Measurements from ENCODE around the gene TOR1AIP2.

The TOR1AIP2 gene

DNA sequence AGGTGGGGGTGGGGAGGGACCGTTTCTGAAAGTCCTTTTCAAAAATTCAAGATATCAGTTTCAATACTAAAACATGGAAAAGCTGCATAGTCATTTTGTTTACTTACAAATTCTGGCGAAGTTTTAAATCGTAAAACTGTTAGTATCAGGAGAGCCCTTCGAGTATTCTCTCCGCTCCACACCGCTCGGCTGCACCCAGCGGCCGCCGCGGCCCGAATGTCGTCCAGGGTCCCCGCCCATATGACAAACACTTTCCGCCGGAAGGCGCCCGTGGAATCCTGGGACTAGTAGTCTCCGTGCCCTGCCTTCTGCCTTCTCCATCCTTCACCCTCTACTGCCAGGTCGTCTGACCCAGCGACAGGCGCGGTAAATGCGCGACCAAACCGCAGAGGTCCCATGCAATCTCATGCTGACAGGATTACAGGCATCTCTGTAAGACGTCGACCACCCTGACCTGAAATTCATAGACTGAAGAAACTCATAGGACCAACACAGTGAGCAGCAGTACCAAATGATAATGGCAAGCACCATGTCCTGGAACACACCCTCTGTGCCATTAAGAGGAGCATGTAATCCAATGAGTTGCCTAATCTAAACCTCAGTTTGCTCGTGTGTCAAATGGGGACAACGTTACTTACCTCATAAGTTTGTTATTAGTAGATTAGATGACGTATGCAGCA, at the start of gene TOR1AIP2:
Gene TOR1AIP2, minus strand, starts transcription at position 218 of the 680 bp plus-strand sequence. CDS start 25,138 bp downstream, outside the sequence.
- DNase-seq (ENCODE audit: low read depth in 3 of 3): peak; percentile 71 to 80 (median 74)

DNA sequence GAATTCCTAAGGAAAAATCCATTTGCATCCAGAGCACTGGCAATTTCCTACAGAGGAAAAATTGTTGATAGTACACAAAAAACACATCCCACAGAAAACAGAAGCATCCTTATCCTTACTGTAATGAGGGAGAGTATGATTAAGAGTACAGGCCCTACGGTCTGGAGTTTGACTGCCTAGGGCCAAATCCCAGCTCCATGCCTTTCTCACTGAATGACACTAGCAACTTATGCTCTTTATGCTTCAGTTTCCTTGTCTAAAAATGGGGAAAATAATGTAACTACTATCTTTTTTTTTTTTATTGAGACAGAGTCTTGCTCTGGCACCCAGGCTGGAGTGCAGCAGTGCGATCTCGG, 49.2 kb upstream of the TOR1AIP2 start:
- no peak for DNase-seq (ENCODE audit: low read depth in 3 of 3)

DNA sequence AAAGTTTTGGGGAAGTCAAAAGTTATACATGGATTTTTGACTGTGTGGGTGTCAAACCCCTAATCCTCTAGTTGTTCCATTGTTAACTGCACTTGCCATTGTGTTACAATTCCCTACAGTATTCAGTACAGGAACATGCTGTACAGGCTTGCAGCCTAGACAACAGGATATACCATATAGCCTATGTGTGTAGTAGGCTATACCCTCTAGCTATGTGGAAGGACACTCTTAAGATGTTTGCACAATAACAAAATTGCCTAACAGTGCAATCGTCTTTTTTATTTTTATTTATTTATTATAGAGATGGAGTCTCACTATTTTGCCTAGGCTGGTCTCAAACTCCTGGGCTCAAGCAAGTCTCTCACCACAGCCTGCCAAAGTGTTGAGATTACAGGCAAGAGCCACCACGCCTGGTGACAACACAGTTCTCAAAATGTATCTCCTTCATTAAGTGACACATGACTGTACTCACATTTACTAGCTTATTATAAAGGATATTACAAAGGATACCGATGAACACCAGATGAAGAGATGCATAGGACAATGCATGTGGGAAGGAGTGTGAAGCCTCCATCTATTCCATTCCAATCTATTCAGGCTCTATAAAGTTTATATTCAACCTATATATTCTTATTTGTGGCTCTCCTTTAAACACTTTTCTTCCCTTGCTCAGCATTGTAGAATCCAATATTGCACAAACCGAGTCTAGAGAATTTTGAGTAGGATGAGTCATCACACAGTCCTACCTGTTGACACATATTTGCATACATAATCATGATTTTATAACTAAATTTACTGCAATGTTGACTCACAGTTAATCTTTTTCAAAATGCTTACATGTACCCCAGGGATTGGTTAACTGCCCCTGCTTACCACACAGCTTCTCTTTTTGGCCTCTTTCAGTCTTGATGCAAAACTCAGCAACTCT, 48.6 kb upstream of the TOR1AIP2 start:
- DNase-seq (ENCODE audit: low read depth in 3 of 3): no peak

DNA sequence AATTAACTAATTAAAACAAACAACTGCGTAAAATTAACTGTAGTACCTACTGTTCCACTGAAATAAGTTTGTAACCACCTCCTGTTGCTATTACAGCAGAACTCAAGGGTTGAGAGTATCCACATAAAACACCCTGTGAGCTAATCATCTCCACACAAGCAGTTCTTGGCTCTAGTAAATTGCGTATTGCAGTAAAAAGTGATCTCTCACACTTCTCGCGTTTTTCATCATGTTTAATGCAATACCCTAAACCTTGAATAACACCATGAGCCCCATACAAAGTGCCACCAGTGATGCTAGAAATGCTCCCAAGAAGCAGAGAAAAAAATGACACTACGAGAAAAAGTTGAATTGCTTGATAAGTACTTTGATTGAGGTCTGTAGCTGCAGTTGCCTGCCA, 47.7 kb upstream of the TOR1AIP2 start:
- DNase-seq (ENCODE audit: low read depth in 3 of 3): no peak

DNA sequence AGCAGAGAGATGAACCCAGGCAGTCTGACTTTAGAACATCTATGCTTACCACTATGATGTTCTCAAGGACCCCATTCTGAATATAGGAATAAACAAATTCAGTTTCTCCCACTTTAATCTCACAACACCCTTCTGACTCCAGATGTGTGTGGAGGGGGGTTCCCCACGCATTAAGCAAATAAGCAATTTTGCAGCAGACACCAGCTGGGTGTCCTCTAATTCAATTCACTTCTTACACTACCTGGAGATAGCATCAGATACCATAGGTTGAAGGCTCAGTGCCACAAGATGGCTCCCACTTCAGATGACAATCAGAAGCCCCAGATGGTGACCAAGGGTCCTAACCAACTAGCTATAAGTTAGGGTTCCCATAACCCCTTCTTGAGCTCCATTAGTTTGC, 46.7 kb upstream of the TOR1AIP2 start:
- DNase-seq (ENCODE audit: low read depth in 3 of 3): no peak

DNA sequence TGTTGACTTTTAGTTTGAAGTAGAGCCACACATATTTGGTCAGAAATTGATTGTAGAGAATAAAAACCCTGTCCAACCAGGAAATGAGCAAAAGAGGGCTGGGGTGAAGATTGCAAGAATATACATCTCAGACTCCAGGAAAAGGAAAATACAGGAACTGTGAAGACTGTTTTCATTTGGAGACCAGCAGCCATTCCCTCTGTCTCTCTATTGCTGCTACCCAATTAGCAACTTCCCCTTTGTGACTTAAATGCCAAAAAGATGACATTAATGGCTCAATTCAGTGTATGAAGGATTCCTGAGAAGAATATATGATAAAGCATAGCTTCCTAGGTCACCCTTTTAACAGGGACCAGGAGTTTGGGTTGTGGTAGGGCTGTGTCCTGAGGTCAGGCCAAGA, 45.4 kb upstream of the TOR1AIP2 start:
- no peak for DNase-seq (ENCODE audit: low read depth in 3 of 3)

DNA sequence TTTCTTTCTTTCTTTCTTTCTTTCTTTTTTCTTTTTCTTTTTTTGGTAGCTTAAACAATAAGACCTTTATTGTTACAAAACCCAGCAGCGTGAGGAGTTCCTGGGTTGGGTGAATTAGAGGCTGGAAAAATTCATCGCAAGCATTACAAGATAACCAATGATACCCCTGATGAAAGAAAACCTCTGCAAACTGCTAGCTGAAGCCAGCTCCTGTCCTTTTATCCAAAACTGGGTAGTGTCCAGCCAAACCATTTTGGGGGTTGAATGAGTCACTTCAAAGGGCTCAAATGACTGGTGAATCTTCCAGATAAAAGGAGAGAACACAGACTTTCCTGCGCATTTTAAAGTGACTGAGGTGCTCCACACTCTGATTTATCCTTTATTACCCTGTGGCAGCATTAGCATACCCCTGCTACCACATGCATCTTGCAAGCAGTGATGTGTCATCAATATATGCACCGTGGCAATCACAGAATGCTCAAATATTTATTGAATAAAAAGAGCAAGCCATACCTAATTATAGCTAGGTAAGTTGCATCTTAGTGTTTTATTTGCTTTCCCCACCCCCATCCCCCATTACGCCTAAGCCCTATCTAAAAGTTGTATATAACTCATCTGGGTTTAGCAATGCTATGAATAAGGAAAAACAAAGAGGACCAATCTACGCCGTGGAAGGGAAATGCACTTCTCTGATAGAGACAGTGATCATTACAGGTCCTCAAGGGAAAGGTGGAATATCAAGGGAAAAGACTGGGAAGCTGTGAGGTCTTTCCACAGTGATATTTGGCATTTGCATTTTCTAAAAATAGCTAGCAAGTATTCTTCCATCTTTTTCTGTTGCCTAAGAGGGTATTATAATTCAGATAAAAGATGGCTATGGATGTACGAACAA, 44.6 kb upstream of the TOR1AIP2 start:
- no peak for DNase-seq (ENCODE audit: low read depth in 3 of 3)

DNA sequence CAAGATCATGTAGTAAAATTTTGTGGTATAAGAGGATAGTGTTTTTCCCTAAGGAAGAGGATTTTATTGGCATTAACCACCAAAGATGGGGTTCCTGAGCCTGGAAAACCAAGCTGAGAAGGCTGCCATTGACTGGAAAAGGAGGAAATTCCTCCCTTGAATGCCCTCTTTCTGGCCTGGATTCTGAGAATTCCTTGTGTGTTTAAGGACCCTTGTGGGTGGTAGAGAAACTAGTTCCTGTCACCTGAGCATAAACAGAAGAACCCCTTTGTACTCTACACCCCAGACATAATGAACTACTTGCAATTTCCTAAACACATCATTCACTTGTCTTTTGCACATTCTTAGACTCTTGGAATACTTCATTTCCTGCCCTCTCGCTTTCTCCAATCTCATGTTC, 43.9 kb upstream of the TOR1AIP2 start:
- no peak for DNase-seq (ENCODE audit: low read depth in 3 of 3)

DNA sequence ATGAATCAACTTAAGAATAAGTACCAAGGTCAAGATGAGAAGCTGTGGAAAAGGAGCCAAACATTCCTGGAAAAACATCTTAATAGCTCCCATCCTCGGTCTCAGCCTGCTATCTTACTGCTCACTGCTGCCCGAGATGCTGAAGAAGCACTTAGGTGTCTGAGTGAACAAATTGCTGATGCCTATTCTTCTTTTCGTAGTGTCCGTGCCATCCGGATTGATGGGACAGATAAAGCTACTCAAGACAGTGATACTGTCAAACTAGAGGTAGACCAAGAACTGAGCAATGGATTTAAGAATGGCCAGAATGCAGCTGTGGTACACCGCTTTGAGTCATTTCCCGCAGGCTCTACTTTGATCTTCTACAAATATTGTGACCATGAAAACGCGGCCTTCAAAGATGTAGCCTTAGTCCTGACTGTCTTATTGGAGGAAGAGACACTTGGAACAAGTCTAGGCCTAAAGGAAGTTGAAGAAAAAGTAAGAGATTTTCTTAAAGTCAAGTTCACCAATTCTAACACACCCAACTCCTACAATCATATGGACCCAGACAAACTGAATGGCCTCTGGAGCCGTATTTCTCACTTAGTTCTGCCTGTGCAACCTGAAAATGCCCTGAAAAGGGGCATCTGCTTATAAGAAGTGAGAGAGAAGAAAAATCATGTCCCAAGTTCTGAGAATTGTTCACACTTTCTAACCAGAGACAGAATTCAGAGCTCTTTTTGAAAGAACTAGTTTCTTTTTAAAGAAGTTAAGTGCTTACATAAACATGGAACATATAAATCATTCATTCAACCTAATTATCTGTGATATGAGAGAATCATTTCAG, 40.2 kb upstream of the TOR1AIP2 start:
- no peak for DNase-seq (ENCODE audit: low read depth in 3 of 3)

DNA sequence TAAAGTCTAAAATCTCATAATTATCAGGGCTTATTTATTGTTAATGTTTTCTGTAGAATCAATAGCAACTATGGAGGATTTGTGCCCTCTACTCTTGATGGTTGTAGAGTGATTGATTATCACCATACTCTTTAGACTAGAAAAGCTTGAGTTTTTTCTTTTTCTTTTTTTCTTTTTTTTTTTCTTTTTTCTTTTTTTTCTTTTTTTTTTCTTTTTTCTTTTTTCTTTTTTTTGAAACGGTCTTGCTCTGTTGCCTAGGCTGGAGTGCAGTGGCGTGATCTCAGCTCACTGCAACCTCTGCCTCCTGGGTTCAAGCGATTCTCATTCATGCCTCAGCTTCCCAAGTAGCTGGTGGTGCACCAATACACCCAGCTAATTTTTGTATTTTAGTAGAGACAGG, 34.2 kb upstream of the TOR1AIP2 start:
- DNase-seq (ENCODE audit: low read depth in 3 of 3): no peak

DNA sequence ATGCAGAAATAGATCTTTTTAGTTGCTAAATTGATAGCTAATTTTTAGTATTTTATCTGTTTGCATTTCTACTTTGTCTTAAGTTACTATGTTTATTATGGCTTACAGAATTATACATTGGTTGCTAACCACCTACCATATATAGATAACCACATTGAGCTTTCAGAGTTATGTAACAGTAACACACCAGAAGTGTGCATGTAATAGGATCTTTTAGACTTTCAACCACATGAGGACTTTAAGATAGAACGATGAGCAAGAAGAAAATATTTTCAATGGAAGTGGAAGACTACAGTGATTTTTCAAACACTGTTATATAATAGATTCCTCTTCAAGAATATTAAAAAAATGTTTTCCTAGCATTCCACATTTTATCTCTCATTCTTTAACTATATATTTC, 33.3 kb upstream of the TOR1AIP2 start:
- no peak for DNase-seq (ENCODE audit: low read depth in 3 of 3)

DNA sequence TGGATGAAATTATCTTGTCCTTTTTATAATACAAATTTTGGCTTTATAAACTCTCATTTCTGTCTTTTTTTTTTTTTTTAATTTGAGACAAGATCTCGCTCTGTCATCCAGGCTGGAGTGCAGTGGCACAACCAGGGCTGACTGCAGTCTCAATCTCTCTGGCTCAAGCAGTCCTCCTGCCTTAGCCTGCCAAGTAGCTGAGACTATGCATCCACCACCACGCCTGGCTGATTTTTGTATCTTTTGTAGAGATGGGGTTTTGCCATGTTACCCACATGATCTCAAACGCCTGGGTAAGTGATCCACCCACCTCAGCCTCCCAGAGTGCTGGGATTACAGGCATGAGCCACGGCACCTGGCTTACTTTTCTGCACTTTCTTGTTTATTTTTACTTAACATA, 12.0 kb upstream of the TOR1AIP2 start:
- no peak for DNase-seq (ENCODE audit: low read depth in 3 of 3)

DNA sequence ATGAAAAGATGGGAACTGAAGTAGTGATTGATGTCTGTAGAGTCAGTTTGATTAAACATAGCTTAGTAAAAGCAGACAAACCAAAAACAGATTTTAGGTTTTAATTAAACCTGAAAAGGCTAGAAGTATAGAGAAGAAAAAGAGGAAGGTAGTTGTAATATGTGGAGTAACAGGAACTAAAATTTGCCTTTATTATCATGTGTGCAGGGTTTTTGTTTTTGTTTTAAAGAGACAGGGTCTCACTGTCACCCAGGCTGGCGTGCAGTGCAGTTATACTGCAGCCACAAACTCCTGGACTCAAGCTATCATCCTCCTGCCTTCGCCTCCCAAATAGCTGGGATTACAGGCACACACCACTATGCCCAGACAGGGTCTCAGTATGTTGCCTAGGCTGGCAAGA, 10.5 kb upstream of the TOR1AIP2 start:
- DNase-seq (ENCODE audit: low read depth in 3 of 3): no peak

DNA sequence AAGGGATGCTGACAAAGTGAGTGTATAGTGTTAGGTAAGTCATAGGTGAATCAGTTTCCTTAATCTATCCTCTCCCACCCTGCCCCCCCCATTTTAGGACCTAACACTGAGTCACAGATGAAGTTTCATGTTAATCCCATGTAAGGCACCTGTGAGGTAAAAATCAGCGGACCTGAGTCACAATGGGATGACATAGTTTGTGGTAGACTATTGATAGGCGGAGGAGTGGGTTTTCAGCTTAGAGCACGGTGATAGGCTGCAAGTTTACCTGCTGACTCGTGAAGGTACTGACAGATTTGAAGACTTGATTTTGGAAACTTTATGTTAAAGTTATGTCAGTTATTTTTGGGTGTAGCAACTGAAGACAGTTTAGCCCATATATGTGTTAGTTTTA, 6.1 kb upstream of the TOR1AIP2 start:
- peak in 2 of 3 experiments; percentile 40 to 49 for DNase-seq (ENCODE audit: low read depth in 3 of 3)

DNA sequence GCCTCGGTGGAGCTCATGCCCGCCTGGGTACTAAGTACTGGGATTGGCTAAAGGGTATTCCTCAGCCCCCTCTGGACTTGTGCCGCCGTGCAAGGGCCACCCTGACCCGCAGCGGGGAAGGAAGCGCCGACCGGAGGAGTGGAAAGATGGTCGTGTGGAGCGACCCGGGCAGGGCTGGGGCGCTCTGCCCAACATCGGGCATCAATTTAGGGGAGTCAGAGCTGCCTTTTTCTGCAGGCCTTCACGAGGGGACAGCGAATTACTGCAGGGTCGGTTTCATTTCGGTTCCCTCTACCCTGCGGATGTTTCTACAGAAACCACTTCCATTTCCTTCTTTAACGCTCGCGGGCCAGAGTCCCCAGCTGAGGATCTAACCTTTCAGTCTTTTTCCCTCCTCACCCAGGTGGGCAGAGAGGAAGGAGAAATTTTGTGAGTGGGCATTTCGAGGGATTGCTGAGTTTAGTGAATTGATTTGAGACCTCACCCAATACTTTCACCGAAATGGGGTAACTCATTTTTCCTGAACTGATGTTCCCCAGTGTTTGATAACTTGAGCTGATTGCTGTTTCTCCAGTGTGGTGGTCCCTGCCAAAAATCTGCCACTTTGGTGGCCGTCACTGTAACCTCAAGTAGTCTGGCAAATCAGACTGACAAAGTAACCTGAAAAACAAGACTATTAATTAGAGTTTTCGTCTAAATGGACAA, 5.6 kb upstream of the TOR1AIP2 start:
- DNase-seq (ENCODE audit: low read depth in 3 of 3): no peak

DNA sequence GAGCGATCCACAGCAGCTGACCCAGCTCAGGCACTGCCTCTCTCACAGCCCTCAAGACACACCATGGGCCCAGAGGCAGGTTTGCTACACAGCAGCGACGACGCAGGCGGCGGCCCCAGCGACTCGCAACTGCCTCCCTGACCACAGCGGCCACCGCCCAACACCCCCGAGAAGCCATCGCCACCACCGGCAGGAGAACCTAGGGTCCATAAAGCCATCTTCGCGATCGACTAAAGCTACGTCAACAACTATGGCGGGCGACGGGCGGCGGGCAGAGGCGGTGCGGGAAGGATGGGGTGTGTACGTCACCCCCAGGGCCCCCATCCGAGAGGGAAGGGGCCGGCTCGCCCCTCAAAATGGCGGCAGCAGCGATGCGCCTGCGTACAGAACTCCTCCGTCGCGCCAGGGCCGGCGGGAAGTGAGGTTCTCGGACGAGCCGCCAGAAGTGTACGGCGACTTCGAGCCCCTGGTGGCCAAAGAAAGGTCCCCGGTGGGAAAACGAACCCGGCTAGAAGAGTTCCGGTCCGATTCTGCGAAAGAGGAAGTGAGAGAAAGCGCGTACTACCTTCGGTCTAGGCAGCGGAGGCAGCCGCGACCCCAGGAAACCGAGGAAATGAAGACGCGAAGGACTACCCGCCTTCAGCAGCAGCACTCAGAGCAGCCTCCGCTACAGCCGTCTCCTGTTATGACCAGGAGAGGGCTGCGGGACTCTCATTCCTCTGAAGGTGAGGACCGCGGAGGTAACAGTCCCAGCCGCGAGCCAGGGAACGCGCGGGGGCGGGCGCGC, 4.8 kb upstream of the TOR1AIP2 start, which contains the start of gene TOR1AIP1:
Gene TOR1AIP1, plus strand, starts transcription at position 33 of the 787 bp plus-strand sequence. Its CDS starts 218 bp downstream, at position 251.
- DNase-seq (ENCODE audit: low read depth in 3 of 3): peak; percentile 88 to 95 (median 94)

DNA sequence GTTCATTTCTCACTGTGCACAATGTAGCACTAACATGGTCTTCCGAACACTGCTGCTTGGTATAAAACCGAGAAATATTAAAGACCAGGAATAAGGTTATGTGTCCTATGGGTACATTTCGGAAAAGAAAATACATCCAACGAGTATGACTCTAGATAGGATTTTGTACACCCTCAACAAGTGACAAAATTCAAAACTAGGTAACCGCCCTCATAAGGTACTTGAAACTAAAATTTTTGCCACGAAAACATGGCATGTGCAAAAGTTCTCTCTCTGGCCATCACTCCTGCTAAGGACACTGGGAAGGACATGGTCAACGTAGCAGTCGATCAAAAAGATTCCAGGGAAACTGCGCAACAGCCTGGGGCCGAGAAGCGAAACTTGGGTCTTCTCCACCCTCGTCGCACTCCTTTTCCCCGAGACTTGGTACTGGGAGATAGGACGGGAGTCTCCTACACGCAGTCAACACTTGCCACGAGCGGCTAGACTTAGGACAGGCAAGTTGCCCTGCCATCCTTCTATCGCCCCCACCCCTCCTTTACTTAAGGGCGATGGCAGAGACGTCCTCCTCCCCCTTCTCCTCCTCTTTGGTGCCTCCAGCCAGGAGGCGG, 4.1 kb upstream of the TOR1AIP2 start:
- DNase-seq (ENCODE audit: low read depth in 3 of 3): no peak

DNA sequence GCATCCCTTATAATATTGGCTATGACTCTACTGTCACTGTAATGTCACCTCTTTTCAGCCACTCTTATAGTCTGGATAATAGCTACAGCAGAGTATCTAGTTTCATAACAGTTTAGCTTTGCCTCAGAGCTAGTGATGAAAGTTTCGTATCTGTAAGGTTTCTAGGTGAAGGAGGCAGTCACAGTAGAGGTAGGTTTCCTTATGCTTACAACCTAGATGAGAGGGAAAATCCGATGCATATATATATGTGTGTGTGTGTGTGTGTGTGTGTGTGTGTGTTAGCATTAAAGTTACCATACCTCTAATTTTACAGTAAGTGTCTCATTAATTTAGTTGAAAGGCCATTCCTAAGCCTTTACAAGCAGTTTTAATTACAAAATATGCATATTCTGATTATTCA, 2.2 kb upstream of the TOR1AIP2 start:
- DNase-seq (ENCODE audit: low read depth in 3 of 3): no peak

DNA sequence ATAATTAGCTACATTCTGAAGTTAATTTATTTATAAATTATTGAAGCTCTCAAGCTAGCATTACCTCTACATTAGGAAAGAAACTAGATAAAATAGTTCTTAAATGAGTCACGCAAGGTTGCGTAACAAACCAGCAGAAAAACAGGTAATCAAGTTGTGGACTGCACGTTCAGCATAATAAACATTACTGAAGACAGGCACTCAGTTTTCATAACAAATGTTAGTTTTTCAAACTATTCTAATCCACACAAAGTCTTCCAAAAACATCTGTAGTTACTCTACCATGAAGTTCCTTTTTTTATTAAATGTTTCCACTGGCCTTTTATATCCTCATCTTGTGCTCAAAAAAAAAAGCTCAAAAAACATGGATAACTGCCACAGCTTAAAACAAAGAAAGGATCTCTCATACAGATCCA, 1.3 kb downstream of the TOR1AIP2 start:
- DNase-seq (ENCODE audit: low read depth in 3 of 3): no peak

All from stimulated activated CD4-positive, alpha-beta T cell treated with anti-CD3 and anti-CD28 coated beads, TNF-alpha, amount 100 ng/mL, for 4 hours (primary cell).